Measurements from ENCODE around the gene SLC24A3. TPM values are rescaled to one million over a fixed set of nuclear protein-coding genes. Genes with fewer than 3 reads are reported as not detected.

SLC24A3 gene
- polyA plus RNA-seq, 1 donor (not counting 4 experiments of a cell fraction or from before 2014, with no cell fraction given) = 0.17 TPM

GRCh38 chr20:19403549-19403948 lies 191.1 kb downstream of the SLC24A3 start:
- Histone ChIP-seq H3K9me1 (ENCODE audit: control insufficient read depth, extremely low read depth, insufficient read depth, low read length) (no peaks in the 10 kb centered on the region), H3K4me1 (ENCODE audit: control insufficient read depth, extremely low read depth, insufficient read depth, low read length) (no peaks in the 10 kb centered on the region), H3K79me2 (ENCODE audit: control insufficient read depth, insufficient read depth, low read length) (no peaks in the 10 kb centered on the region), H3K9me3 (ENCODE audit: control insufficient read depth, low read depth, low read length) (no peaks in the 10 kb centered on the region), H3K36me3 (ENCODE audit: control insufficient read depth in 2 of 2, extremely low read depth in 1 of 2, insufficient read depth in 2 of 2, low read length in 2 of 2) (no peaks in the 10 kb centered on the region), H4K20me1 (ENCODE audit: control insufficient read depth, extremely low read depth, insufficient read depth, low read length) (no peaks in the 10 kb centered on the region), H3K4me3 (ENCODE audit: control insufficient read depth in 2 of 3, extremely low read depth in 1 of 3, insufficient read depth in 2 of 3, low read depth in 1 of 3, low read length in 3 of 3) (no peak overlapping the region), H3K4me2 (ENCODE audit: control insufficient read depth, extremely low read depth, insufficient read depth, low read depth, low read length) (no peak overlapping the region), H2AFZ (ENCODE audit: control insufficient read depth, low read length) (no peak overlapping the region), H3K9ac (ENCODE audit: control insufficient read depth, extremely low read depth, insufficient read depth, low read length) (no peak overlapping the region), H3K27me3 (ENCODE audit: control insufficient read depth, extremely low read depth, insufficient read depth, low read length) (no peaks in the 10 kb centered on the region), H3K27ac (ENCODE audit: control insufficient read depth, insufficient read depth, low read length) (no peak overlapping the region)
- dilution Hi-C loops (cut with MboI; ENCODE audit: extremely low pct_ligation_motif_present, low sequenced_read_pairs) = no loop called here
- no peak for FAIRE-seq
- TF ChIP-seq CTCF (optimal IDR thresholded peaks at IDR 0.05 in 1 of 3, IDR thresholded peaks at IDR 0.05 in 1 of 3, conservative IDR thresholded peaks at IDR 0.05 in 1 of 3; ENCODE audit: extremely low read depth in 1 of 3, insufficient read depth in 2 of 3, low read length in 3 of 3) (no peak), EZH2 (IDR thresholded peaks at IDR 0.05; ENCODE audit: low read length) (no peak)
- DNase-seq (ENCODE audit: low read depth, low spot score) = no peak

GRCh38 chr20:19404826-19405225 lies 192.4 kb downstream of the SLC24A3 start:
- no peaks in the 10 kb centered on the region for H3K9me3 ChIP-seq (ENCODE audit: control insufficient read depth, low read depth, low read length)
- FAIRE-seq (no peak), DNase-seq (ENCODE audit: low read depth, low spot score) (no peak)
- no peak overlapping the region for H3K27ac ChIP-seq (ENCODE audit: control insufficient read depth, insufficient read depth, low read length)
- H3K27me3 ChIP-seq (ENCODE audit: control insufficient read depth, extremely low read depth, insufficient read depth, low read length) = no peaks in the 10 kb centered on the region
- H3K36me3 ChIP-seq (ENCODE audit: control insufficient read depth in 2 of 2, extremely low read depth in 1 of 2, insufficient read depth in 2 of 2, low read length in 2 of 2) = no peaks in the 10 kb centered on the region
- H3K4me1 ChIP-seq (ENCODE audit: control insufficient read depth, extremely low read depth, insufficient read depth, low read length) = no peaks in the 10 kb centered on the region
- dilution Hi-C loops (cut with MboI; ENCODE audit: extremely low pct_ligation_motif_present, low sequenced_read_pairs) = no loop called here
- no peaks in the 10 kb centered on the region for H3K79me2 ChIP-seq (ENCODE audit: control insufficient read depth, insufficient read depth, low read length)
- H3K4me2 ChIP-seq (ENCODE audit: control insufficient read depth, extremely low read depth, insufficient read depth, low read depth, low read length) = no peak overlapping the region
- H3K9me1 ChIP-seq (ENCODE audit: control insufficient read depth, extremely low read depth, insufficient read depth, low read length) = no peaks in the 10 kb centered on the region
- TF ChIP-seq CTCF (optimal IDR thresholded peaks at IDR 0.05 in 1 of 3, IDR thresholded peaks at IDR 0.05 in 1 of 3, conservative IDR thresholded peaks at IDR 0.05 in 1 of 3; ENCODE audit: extremely low read depth in 1 of 3, insufficient read depth in 2 of 3, low read length in 3 of 3) = no peak
- TF ChIP-seq EZH2 (IDR thresholded peaks at IDR 0.05; ENCODE audit: low read length) = no peak
- no peaks in the 10 kb centered on the region for H4K20me1 ChIP-seq (ENCODE audit: control insufficient read depth, extremely low read depth, insufficient read depth, low read length)
- H3K4me3 ChIP-seq (ENCODE audit: control insufficient read depth in 2 of 3, extremely low read depth in 1 of 3, insufficient read depth in 2 of 3, low read depth in 1 of 3, low read length in 3 of 3) = no peak overlapping the region
- H3K9ac ChIP-seq (ENCODE audit: control insufficient read depth, extremely low read depth, insufficient read depth, low read length) = no peak overlapping the region
- H2AFZ ChIP-seq (ENCODE audit: control insufficient read depth, low read length) = no peak overlapping the region
